Type B pancreatic cell (in vitro differentiated cells): ENCODE results near the gene RAD51B. TPM values are rescaled to one million over a fixed set of nuclear protein-coding genes. Genes with fewer than 3 reads are reported as not detected.

Experiments used
- DNase-seq: peaks from one replicate; pipeline ENCODE4 v3.0.0; 2021; ENCODE audit warnings: mixed read lengths; ENCODE audit not compliant: unreplicated experiment; ENCODE audit errors: extremely low spot score
- H3K27ac Mint-ChIP-seq: 2 replicates; pipeline ENCODE4 v1.8.0; 2021; ENCODE audit warnings: mild to moderate bottlenecking, mixed read lengths
- H3K27me3 Mint-ChIP-seq: 2 replicates; pipeline ENCODE4 v1.8.0; 2021; ENCODE audit warnings: mixed read lengths
- H3K36me3 Mint-ChIP-seq: 2 replicates; pipeline ENCODE4 v1.8.0; 2021; ENCODE audit warnings: mixed read lengths
- H3K4me1 Mint-ChIP-seq: one replicate; pipeline ENCODE4 v1.8.0; 2021; ENCODE audit warnings: mixed read lengths; ENCODE audit not compliant: unreplicated experiment
- H3K4me3 Mint-ChIP-seq: 2 replicates; pipeline ENCODE4 v1.8.0; 2021; ENCODE audit warnings: mild to moderate bottlenecking, mixed read lengths
- H3K9me3 Mint-ChIP-seq: 2 replicates; pipeline ENCODE4 v1.8.0; 2021; ENCODE audit warnings: mixed read lengths
- total RNA-seq: library from RNA; stranded (reverse); gene quantifications from 2 replicates; pipeline ENCODE4 v1.2.1, GENCODE V29; 2021; ENCODE audit warnings: low replicate concordance
- TF ChIP-seq, protein P1 (sequence below): fragments of 200-600 bp; sonication (generic); conservative IDR thresholded peaks from 2 replicates; pipeline ENCODE4 v1.5.0; 2021; ENCODE audit warnings: antibody characterized with exemption, mild to moderate bottlenecking

RAD51B gene
- total RNA-seq, 1 donor from 2014 or later, result 27.3 TPM

DNA sequence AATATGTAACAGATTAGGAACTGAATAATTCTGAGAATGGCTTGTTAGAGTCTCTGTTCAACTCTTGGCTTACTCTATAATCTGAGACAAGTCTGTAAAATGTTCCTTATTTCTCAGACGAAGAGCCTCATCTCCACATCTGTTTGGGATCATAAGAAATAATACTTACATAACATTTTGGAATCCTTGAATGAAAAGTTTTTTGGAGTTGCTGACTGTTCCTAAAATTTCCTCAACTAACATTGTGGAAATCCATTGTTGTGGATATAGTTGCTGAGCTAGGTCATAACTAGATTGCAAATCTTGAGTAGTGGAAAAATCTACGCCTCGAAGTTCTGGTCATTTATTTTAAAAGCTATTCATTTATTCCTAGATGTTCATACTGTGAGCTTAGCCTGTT, 570.4 kb downstream of the RAD51B start:
- no peaks in the 10 kb centered on the region for H3K27me3 Mint-ChIP-seq
- H3K4me1 Mint-ChIP-seq, result peaks cover 65% of the 10 kb centered on the region
- no peak for DNase-seq
- peaks cover 16% of the 10 kb centered on the region for H3K9me3 Mint-ChIP-seq
- TF ChIP-seq, protein P1, sequence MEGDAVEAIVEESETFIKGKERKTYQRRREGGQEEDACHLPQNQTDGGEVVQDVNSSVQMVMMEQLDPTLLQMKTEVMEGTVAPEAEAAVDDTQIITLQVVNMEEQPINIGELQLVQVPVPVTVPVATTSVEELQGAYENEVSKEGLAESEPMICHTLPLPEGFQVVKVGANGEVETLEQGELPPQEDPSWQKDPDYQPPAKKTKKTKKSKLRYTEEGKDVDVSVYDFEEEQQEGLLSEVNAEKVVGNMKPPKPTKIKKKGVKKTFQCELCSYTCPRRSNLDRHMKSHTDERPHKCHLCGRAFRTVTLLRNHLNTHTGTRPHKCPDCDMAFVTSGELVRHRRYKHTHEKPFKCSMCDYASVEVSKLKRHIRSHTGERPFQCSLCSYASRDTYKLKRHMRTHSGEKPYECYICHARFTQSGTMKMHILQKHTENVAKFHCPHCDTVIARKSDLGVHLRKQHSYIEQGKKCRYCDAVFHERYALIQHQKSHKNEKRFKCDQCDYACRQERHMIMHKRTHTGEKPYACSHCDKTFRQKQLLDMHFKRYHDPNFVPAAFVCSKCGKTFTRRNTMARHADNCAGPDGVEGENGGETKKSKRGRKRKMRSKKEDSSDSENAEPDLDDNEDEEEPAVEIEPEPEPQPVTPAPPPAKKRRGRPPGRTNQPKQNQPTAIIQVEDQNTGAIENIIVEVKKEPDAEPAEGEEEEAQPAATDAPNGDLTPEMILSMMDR, result no peak
- H3K27ac Mint-ChIP-seq, result no peak overlapping the region
- H3K36me3 Mint-ChIP-seq, result peaks cover 9% of the 10 kb centered on the region
- no peak overlapping the region for H3K4me3 Mint-ChIP-seq

DNA sequence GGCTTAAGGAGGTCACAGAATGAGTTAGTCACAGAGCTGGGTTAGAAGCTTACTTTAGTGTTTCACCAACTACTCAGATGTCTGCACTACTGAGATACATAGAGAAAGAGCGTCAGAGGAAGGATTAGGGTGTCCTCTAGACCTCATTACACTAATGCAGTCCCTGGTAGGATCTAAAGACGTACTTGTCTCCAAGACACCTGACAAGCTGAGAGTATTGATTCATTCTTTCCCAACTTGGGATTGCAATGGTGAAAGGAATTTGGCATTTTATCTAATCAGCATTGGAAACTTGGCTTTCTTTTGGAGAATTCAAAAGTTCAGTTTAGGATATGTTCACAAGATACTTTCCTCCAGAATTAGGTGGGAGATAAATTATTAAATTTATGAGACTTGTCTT, 571.2 kb downstream of the RAD51B start:
- Mint-ChIP-seq H3K27me3 (no peaks in the 10 kb centered on the region), H3K9me3 (peaks cover 16% of the 10 kb centered on the region), H3K27ac (no peak overlapping the region), H3K4me3 (no peak overlapping the region), H3K36me3 (peaks cover 5% of the 10 kb centered on the region), H3K4me1 (peaks cover 65% of the 10 kb centered on the region)
- no peak for DNase-seq
- TF ChIP-seq, protein P1, result no peak

DNA sequence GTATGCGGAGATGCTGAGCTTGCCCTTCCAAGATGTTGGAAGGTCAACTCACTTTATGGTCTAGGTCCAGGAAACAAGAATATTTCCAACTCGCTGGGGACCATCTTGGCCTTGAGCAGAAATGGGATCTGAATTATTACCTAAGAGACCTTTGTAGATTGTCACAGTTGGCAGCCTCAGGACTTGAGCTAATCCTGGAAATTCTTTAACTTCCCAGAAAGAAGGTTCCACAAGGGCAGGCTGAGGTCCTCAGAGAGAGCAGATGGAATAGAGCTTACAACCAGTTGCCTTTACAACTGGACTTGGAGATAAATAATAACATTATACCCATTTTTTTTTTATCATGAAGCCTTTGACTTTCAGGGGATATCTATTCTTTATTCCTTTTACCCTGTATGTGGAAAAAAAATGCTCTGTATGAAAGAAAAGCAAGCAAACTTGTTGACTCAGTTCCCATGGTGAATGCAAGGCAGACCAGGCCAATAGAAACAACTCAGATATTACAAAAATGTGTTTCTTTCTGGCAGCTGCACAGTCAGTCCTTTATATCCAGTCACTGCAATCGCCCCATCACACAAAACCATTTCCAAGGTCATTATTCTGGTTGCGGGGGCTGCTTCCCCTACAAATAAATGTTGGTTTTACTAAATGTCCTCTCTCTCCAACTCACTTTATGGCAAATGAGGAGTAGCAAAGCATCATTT, 571.9 kb downstream of the RAD51B start:
- Mint-ChIP-seq H3K4me1 (peaks cover 66% of the 10 kb centered on the region), H3K27me3 (no peaks in the 10 kb centered on the region), H3K36me3 (peaks cover 5% of the 10 kb centered on the region), H3K9me3 (peaks cover 15% of the 10 kb centered on the region), H3K4me3 (no peak overlapping the region), H3K27ac (no peak overlapping the region)
- no peak for DNase-seq
- TF ChIP-seq, protein P1, result no peak

DNA sequence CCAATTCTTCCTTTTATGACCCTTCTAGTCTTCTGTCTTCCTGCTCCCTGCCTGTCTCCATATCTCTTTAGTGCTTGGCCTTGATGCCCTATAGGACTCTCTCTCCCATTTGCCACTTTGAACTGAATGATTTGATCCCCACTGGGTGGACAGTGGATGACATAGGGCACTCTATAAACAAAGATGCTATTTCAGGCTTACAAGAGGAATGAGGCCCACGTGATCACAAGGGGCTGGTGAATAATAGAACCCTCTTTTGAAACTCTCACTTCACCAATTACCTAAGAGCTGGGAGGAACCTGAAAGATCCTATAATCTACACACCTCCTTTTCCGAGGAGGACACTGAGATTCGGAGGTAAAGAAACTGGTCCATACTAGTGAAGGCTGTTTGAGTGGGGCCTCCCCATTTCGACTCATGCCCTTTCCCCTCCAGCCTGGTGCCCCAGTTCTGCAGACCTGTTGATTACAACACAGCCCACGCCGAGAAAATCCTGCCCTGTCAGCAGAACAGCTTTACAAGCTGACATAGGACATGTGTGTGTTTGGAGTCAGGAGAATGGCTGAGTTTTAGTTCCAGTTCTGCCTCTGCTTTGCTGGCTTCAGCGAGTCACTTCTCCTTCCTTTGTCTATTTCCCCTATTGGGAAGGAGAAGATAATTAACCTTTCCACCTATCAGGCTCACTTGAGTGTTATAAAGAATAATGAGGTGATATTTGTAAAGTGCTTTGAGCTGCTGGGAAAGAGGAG, 573.0 kb downstream of the RAD51B start:
- H3K4me1 Mint-ChIP-seq, result peaks cover 66% of the 10 kb centered on the region

DNA sequence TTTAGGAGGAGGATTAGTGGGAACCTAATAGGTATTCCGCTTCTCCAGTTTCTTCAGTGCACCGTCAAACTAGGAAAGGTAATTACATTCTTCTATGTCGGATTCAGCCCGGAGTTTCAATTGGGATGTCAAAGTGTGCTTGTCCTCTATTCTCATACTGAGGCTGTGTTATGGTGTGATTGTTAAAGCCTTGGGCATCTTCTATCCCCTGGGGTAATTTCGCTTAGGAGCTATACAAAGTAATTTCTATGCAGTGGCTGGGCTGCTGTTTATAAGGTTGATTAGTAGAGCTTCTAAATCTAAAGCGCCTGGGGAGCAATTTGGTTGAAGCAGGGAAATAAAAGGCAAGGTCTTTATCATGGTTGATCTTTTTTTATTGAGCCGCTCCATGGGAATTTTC, 573.7 kb downstream of the RAD51B start:
- H3K9me3 Mint-ChIP-seq, result peaks cover 10% of the 10 kb centered on the region
- H3K4me3 Mint-ChIP-seq, result no peak overlapping the region
- no peaks in the 10 kb centered on the region for H3K27me3 Mint-ChIP-seq
- TF ChIP-seq, protein P1, result no peak
- peaks cover 72% of the 10 kb centered on the region for H3K4me1 Mint-ChIP-seq
- peak overlapping the region; percentile 65 for H3K27ac Mint-ChIP-seq
- DNase-seq, result no peak
- peaks cover 5% of the 10 kb centered on the region for H3K36me3 Mint-ChIP-seq

More for the DNA sequence above, 573.0 kb downstream of the RAD51B start:
- Mint-ChIP-seq H3K9me3 (peaks cover 10% of the 10 kb centered on the region), H3K27ac (peak overlapping the region; percentile 65), H3K36me3 (peaks cover 5% of the 10 kb centered on the region), H3K27me3 (no peaks in the 10 kb centered on the region), H3K4me3 (peak overlapping the region; percentile 66)
- no peak for DNase-seq
- TF ChIP-seq, protein P1, result no peak
